GM10248 (cell line): ENCODE results near the gene ERC2.

Source experiments
- CTCF ChIA-PET: fragments of 300-600 bp; sonication (Branson Sonifier 250); formaldehyde crosslinking; extraction: SDS; loops from one replicate; lab custom pipeline; 2021; ENCODE audit warnings: antibody characterized with exemption; lab: Yijun Ruan, JAX
- POLR2A ChIA-PET: fragments of 350-650 bp; sonication (Branson Sonifier 250); formaldehyde crosslinking; extraction: SDS; loops from one replicate; lab custom pipeline; 2020; ENCODE audit warnings: antibody characterized with exemption; lab: Yijun Ruan, JAX
- DNase-seq: peaks from one replicate; pipeline ENCODE4 v3.0.0; 2012; ENCODE audit errors: extremely low spot score
- TF ChIP-seq, protein P1 (sequence below): IDR thresholded peaks from 2 replicates; pipeline ENCODE4 v1.5.1; 2012; ENCODE audit warnings: mild to moderate bottlenecking, low read depth; ENCODE audit errors: extremely low read depth, missing control alignments, control extremely low read depth

ERC2 gene

DNA sequence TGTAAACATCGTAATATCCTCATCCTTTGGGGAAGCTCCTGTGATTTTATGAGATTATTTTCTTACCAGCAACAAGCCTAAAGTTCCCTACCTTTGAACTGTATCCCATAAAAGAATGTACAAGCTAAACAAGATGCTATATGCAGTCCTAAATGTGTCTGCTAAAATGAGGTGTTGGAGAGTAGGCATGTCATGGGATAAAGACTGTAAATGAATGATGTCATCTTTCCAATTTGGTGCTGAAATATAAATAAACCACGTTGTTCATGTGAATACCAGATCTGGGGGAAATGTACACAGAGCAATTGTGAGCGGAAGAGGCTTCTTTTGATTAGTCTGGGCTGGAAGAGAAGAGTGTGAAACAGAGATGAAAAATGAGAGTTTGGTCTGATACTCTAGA, 766.3 kb downstream of the ERC2 start:
- ChIA-PET POLR2A (no interaction called here), CTCF (interaction anchor here (0.8 to 1.1 kb wide), 2 partner anchors 10 to 42 kb away, joined by 3 read pairs; no protein-coding TSS in a partner anchor)
- TF ChIP-seq, protein P1, sequence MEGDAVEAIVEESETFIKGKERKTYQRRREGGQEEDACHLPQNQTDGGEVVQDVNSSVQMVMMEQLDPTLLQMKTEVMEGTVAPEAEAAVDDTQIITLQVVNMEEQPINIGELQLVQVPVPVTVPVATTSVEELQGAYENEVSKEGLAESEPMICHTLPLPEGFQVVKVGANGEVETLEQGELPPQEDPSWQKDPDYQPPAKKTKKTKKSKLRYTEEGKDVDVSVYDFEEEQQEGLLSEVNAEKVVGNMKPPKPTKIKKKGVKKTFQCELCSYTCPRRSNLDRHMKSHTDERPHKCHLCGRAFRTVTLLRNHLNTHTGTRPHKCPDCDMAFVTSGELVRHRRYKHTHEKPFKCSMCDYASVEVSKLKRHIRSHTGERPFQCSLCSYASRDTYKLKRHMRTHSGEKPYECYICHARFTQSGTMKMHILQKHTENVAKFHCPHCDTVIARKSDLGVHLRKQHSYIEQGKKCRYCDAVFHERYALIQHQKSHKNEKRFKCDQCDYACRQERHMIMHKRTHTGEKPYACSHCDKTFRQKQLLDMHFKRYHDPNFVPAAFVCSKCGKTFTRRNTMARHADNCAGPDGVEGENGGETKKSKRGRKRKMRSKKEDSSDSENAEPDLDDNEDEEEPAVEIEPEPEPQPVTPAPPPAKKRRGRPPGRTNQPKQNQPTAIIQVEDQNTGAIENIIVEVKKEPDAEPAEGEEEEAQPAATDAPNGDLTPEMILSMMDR = no peak
- DNase-seq = no peak

DNA sequence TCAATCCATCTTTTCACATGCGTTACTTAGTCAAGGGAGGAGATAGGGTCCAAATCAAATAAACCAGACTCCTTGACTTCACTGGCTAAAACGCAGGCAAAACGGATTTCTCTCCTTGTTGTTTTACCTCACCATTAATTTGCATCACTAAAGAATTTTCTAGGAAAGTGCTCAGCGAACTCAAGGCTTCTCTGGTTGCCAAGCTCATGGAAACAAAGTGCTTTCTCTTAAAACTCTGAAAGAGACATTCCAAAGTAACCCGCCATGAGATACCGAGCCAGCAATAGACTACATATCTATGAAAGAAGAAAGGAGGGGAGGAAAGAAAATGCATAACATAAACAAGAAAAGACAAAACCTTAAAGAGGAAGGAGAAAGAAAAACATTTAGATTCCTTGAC, 769.4 kb downstream of the ERC2 start:
- ChIA-PET POLR2A (no interaction called here), CTCF (interaction anchor here (1.1 to 1.5 kb wide), 3 partner anchors 8 to 67 kb away, joined by 3 to 4 read pairs (median 3); no protein-coding TSS in a partner anchor)
- TF ChIP-seq, protein P1 = no peak
- no peak for DNase-seq

GRCh38 chr3:55697177-55697865, 770.9 kb downstream of the ERC2 start:
- POLR2A ChIA-PET = no interaction called here
- DNase-seq = no peak
- TF ChIP-seq, protein P1 = no peak
- CTCF ChIA-PET = interaction anchor here (1.1 to 1.2 kb wide), 2 partner anchors 10 to 11 kb away, joined by 3 read pairs; no protein-coding TSS in a partner anchor

- ChIA-PET CTCF (no interaction called here), POLR2A (no interaction called here)
- no peak for DNase-seq
- TF ChIP-seq, protein P1 = no peak
Observed at GRCh38 chr3:55692957-55693558, 775.2 kb downstream of the ERC2 start.

GRCh38 chr3:55692295-55692956, 775.8 kb downstream of the ERC2 start:
- TF ChIP-seq, protein P1 = no peak
- no peak for DNase-seq
- CTCF ChIA-PET = interaction anchor here (1.2 kb wide), 1 partner anchor 9 kb away, joined by 3 read pairs; no protein-coding TSS in a partner anchor
- POLR2A ChIA-PET = no interaction called here

DNA sequence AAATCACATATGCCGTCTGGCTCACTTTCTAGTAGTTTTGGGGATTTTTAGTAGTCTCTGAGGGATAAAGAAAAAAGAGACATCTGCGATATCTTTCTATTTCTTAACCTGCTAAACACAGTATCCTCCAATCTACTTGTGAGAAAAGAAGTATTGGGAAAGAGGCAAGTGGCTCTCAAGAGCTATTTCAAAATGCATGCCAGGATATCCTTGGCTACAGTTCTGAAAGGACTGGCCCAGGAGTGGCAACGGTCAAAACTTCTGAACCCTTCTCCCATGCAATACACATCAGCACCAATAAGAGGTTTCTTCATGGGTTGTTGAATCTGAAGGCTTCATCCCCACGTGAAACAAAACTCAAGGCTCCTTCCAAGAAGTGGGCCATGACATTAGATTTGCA, 777.1 kb downstream of the ERC2 start:
- POLR2A ChIA-PET = no interaction called here
- CTCF ChIA-PET = interaction anchor here (1.0 to 1.5 kb wide), 5 partner anchors 8 to 17 kb away, joined by 3 to 7 read pairs (median 5); no protein-coding TSS in a partner anchor
- DNase-seq = no peak
- TF ChIP-seq, protein P1 = no peak
